GM23248 (cell line): ENCODE measurements around the gene TSPYL6.

ENCODE experiments used
- EZH2 ChIP-seq: fragments of 200-600 bp; sonication (generic); IDR thresholded peaks from 2 replicates; pipeline ENCODE4 v1.6.1; 2018; ENCODE audit warnings: antibody characterized with exemption, mild to moderate bottlenecking; ENCODE audit not compliant: insufficient read depth, poor library complexity, severe bottlenecking
- EZH2phosphoT487 ChIP-seq: fragments of 200-600 bp; sonication (generic); IDR thresholded peaks from 2 replicates; pipeline ENCODE4 v1.6.1; 2018; ENCODE audit warnings: antibody characterized with exemption, moderate library complexity, mild to moderate bottlenecking, low read depth; ENCODE audit not compliant: insufficient read depth

- TF ChIP-seq EZH2phosphoT487: no peak
- TF ChIP-seq EZH2: no peak
Measured at GRCh38 chr2:54207666-54208195, 48.3 kb downstream of the TSPYL6 start.
